Stimulated activated CD4-positive, alpha-beta T cell treated with anti-CD3 and anti-CD28 coated beads, Interleukin-2, amount 100 ng/mL, for 24 hours (primary cell): ENCODE data around the gene NEURL1.

ENCODE experiments used
- DNase-seq, 2 donors: peaks; one replicate each; pipeline ENCODE4 v3.0.0-alpha.2; 2020

Gene NEURL1

DNA sequence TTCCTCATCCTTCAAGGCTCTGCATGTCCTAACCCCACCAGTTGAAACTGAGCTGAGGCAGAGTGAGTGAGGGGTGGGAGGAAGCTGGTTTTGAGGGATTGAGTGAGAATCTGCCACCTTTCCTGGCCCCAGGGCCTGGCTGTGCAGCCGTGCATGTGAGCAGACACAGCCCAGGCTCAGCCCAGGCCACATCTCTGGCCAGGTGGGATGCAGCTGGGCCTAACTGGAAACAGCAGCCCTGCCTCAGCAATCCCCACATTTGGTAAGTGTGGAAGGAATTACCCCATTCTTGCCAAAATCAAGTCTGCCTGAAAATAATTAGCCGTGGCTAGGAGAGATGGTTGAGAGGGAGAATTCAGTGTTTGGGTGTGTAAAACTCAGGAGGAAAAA lies 116.6 kb downstream of the NEURL1 start:
- no peak for DNase-seq

DNA sequence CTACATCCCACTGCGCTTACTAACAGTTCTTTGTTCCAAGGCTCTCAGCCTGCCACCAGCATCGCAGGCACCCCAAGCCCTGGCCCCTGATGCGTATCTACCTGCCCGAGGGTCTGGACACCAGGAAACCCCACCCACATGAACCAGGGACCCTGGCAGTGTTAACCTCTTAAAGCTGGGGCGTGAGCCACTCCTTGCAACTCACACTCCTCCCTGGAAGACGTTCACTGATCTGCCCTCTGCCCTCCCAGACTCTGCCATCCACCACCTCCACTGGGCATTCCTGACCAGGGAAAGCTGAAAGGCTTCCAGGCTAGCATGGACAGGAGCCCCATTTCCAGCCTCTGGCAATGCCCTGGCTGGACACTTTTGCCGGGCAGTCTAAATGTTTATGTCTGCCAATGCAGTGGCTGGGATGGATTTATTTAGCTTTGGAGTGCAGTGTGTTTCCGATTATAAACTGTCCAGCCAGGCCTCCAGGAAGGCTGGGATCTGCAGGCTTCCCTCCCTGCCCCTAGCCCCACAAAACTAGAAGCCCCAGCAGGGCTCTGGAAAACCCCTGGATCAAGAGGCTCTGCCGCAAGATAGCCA lies 117.5 kb downstream of the NEURL1 start:
- no peak for DNase-seq

DNA sequence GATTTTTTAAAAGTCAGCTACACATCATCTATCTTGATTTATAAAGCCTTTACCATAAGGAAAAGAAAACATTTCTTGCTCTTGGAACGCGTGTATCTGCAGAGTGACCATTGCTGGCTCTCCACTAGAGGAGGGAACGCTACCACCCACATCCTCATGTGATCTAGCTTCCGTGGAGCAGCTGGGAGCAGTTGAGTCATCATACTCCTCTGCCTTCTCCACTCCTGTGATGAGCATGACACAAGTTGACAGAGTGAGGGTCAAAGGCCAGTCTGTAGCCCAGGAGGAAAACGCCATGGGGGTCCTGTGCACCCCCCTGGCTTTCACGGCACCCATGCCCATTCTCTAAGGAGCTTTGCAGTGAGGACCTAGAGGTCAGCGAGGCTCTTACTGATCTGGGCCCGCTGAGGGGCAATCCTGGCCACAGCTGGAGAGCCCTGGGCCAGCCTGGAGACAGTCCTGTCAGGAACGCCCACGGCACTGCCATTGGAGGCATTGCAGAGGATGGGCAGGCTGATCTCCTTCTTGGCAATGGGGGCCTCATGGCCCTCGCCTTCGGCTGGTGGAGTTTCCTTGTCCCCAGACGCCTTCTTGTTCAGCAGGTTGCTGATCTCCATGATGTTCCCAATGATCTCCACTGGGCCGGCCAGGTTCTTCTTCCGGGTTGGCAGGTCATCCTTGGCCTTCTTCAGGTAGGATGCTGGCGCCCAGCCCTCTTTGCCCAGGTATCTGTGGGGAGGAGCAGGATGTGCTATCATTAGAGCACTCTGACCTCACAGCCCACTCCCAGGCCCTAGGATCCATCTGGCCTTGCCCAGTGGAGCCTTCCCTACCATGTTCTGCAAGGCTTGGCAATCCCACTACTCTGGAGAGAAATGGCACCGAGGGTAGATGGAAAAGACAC lies 119.2 kb downstream of the NEURL1 start:
- no peak for DNase-seq

DNA sequence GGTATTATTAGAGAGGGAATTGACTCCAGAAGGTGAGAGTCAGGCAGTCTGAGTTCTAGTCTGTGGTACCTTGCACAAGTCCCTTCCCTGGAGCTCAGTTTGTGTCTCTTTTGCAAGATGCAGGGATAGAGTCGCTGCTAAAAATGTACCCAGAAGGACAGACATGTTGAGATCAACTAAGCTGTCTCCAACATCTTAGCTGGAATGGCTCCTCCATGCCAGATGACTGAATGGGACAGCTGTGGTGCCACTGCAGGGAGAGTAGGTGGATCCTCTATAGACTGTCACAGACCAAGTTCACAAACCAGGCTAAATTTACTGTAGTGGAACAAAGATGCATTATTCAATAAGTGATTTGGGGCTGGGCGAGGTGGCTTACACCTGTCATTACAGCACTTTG lies 120.1 kb downstream of the NEURL1 start:
- DNase-seq, result no peak

DNA sequence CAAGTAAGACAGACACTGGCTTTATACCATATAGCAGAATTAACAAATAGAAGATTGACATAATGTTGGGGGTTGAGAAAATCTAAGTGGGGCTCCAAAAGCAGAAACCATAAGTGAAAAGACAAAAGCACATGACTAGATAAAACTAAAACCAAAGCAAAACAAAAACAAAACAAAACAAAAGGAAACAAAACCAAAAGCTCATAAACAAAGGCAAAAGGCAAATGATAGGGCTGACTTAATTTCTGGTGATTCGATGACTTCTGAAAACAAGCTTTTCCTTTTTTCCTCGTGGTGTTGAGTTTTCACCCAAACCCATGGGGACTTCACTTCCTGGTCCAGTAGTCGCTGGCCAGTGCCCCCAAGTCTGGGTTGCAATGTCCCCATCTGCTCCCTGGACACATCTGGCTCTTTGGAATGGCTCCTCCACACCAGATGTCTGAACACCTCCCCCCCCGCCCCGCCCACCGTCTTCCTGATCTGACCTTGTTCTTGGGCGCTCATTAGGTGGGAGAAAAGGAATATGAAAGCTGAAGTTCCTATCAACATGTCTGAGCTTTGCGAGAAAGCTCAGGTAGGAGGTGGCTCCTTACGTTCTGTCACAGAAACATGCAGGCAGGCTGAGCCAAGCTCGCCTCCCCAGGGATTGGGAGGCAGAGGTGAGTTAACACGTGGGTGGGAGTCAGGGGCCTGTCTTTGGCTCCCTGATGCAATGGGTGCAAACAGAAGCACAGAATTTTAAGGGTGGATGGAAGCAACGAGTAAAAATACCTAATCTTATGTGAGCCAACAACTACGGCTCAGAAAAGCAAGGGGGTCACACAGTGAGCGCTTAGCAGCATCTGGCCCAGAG lies 121.0 kb downstream of the NEURL1 start:
- DNase-seq, result no peak

DNA sequence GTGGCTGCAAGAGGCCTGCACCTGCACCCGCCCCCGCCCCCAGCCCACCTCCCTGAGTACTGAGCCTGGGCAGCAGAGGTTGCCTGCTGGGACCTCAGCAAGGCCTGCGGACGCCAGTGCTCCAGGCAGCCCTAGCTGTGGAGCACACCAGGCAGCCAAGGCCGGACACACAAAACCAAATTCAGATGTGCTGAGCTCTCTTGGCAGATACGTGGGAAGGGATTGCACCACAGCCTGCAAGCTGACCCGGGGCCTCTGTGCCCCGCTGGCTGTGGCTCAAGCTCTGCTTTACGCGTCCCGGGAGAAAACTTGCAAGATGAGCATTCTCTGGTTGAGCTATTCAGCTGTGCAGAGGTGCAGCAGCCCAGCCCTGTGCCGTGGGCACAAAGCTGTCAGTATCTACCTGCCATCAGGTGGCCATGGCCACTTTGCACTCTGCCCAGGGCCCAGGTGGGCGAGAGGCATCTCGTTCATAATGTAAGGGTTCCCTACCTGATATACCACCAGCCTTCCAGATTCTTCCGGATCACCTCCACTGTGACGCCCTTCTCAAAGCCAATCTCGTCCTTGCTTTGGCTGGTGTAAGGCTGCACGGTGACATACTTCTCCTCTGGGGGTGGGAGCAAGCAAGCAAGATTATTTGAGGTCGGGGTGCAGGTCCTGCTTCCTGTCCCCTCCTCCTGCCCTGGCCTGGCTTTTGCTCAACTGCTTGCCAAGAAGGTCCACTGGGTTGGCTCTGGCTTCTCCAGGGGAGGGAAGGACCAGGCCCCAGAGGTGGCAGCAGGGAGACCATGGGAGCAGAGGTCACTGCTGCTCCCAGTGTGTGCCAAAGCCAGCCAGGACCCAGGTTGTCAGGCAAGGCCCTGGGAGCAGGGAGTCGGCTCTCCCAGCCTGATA lies 123.4 kb downstream of the NEURL1 start:
- DNase-seq, result no peak

DNA sequence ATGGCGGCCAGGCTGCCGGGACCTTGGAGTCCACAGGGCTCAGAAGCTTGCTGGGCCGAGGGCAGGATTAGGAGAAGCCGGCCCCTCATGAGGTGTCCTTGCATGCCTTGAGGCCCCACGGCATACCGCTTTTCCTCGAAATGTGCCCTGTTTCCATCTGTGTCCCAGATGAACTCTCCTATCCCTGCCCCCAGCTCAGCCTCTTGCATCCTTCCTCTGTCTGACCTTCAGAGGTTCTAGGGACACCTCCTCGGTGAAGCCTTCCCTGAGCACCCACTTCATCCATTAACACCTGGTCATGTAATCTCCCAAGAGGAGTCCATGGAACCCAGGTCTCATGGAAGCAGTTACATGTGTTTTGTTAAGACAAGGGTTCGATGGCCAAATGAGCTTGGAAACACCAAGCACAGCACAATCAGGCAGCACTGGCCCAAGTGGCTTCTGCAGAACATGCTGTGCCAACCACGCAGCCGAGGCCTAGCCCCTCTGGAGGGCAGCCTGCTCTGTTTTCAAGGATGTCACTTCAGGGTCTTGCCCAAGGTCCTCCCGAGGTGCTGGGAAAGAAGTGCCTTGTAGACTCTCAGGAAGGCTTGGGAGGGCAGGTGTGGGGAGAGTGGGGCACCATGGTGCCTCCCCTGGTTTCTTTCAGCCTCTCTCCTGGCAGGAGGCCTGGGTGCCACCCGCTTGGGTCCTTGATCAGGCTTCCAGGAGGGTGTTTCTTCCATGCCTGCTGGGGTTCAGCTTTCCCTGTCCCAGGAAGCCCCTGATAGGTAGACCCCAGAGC lies 124.3 kb downstream of the NEURL1 start:
- DNase-seq, result no peak

DNA sequence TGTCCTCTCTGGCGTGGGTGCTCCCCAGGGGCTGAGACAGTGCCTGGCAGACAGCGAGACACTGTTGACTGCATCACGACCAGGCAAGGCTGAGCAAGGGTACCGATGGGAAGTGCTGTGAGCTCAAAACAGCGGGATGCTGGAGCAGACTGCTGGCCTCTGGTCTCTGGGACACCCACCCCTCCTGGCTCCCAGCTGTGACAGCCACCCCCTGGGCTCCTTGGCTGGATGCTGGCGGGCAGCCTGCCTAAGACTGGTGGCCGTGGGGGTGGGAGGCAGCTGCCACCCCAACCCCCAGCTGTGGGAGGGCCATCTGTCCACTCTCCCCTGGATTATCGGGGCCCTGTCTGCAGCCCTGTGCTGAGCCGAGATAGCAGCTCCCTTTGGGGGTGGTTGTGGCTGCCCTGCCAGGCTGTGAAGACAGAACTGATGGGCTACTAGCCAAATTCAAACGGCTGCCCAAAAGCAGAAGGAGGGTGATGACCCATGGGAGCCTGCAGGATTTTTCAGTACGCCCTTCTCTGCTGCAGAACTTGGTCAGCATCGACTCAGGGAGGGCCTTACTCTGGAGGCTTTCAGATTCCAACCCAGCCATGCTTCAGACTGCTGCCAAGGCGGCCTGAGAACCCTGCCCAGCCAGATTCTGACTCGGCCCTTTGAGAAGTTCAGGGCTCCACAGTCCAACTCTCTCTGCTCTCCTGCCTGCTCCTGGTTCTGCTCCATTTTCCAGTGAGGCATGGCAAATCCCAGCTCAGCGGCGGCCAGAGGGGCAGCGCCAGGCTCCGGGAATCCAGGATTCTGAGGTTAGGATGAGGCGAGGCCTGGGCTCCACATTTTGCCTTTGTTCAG lies 125.3 kb downstream of the NEURL1 start:
- no peak for DNase-seq

DNA sequence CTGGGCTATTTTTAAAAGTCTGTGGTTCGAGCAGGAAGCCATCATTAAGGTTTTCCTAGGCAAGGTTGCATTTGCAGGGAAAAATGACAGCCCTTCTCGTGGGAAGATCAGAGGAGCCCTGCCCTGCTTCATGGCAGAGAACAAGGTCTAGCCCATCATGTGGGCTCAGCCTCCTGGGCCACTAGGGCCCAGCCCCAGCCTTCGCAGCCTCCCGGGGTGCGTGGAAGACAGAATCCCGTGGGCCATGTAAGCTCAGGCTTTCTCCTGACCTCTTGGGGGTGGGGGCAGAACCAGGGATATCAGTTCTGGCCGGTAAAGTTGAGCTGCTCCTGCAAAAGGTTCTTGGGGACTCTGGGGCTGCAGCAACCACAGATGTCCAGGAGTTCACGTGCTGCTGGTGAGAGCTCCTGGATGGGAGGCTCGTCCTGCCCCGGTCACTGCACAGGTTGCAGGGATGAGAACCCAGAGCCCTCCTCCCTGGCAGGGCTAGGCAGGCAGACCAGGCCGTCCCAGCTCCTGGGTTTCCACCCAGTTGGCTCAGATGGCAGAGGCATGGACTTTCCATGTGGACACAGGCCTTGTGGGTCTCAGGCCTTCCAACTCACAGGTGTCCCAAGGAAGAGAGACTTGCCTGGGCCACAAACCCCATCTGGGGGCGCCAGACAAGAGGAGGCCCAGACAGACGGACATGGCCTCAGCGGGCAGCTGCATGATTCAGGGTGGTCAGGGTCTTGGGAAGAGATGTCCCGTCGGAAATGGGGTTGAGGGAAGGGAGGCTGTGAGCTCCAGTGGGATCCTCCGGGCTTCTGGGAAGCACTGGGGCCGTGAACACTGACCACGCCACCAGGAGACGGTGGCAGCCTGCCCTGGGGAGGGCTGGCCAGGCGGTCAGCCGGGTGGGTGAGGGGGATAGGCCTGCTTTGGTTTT lies 126.2 kb downstream of the NEURL1 start:
- no peak for DNase-seq

DNA sequence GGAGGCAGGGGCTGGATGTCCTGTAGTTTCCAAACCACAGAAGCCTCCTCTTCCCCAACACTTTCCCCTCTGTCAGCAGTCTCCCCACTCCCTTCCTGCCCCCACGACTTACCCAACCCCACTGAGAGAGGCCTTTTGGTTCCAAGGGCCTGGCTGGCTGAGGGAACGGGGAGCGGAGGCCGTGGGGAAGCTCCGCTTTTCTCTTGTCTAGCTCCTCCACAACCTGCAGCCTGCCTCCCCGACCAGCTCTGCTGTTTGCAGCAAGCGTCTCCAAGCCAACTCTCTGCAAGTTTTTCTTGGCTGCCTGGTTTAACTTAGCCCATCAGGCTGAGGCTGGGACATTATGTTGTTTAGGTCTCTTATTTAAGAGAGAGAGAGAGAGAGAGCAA lies 126.8 kb downstream of the NEURL1 start:
- no peak for DNase-seq

DNA sequence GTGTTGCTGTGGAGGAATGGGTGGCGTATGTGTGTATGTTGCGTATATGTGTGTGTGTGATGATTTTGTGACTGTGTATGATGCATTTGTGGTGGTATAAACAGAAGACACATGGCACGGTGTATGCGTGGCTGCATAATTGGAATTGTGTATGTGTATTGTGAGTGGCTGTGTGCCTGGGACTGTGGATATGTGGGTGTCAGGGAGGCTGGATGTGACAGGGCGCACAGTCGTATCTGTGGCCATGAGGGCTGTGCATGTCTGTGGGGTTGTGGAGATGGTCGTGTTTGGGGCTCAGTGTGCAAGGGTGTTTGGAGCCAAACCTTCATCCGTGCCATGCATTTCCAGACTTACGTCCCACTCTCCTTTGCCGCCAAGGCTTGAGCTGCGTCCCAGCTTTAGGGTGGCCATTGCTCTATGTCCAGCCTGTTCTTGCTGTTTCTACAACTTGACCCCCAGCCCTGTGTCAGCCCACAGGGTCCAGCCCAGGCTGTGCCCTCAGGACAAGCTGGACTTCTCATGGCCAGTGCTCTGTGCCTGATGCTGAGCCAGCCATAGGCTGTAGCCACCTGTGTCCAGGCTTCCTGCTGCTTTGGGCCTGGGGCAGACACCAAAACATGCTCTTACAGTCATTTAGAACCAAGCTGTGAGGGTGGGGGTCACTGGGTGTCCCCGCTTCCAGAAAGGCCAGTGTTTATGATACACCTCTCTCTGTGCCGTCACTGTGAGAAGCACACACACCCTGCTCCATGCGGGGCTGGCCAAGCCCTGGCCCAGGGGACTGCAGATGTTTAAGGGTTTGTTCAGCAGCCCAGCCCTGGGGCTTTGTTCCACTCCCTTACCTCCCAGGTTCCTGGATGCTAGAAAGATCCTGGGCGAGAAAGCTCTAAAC lies 127.6 kb downstream of the NEURL1 start:
- no peak for DNase-seq

DNA sequence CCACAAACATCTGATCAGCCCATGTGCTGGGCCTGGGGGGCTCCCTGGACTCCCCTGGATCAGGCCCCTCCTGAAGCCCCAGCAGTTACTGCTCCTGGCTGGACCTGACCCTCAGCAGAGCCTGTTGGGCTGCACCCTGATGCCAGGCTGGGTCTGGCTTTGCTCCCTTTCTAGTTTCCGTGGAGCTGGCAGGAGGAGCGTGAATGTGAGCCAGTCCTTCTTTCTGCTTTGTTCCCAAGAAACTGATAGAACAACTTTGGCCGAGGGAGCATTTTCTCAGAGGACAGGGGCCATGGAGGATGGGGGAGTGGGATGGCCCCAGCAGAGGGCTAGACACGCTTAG lies 128.2 kb downstream of the NEURL1 start:
- no peak for DNase-seq

DNA sequence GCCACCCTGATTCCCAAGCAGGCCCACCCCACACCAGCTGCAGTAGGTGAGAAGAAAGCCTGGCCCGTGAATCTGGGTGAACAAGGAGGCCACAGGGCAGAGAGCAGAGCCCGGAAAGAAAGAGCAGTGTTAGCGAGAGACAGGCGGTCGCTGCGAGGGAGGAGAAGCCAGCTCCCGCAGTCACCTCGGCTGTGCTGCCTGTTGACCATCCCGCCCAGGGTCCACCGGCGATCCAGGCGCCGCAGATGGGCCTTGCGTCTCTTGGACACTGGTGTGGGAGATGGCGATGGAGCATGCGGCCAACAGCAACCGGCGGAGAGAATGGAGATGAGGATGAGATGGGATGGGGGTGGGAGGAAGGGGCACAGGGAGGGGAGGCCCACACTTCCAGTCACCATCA lies 128.8 kb downstream of the NEURL1 start:
- DNase-seq, result no peak

DNA sequence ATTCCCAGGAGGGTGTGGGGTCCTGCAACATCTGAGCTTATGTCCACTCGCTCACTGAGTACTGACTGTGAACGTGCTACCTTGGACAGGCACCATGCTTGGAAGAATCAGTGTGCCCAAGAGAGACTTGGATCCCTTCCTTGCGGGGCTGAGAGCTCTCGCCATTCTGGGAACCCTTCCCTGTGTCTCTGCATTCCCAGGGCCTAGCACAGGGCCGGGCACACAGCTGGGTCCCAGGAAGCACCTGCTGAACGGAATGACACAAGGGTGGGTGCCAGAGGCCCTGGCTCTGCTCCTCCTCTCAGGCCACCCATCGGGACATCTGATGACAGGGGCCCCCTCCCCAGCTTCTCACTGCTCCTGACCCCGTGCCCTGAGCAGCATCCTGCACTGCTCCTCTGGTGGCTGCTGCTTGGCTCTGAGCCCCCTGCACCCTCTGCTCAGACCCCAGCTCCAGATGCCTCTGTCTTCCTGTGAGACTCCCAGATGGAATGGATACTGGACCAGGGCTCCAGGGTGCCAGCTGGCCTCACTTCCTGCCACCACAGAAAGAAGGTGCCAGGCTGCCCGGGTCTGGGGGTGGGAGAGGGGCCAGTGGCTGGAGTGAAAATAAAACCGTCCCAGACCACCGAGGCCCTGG lies 129.6 kb downstream of the NEURL1 start:
- DNase-seq, result no peak

DNA sequence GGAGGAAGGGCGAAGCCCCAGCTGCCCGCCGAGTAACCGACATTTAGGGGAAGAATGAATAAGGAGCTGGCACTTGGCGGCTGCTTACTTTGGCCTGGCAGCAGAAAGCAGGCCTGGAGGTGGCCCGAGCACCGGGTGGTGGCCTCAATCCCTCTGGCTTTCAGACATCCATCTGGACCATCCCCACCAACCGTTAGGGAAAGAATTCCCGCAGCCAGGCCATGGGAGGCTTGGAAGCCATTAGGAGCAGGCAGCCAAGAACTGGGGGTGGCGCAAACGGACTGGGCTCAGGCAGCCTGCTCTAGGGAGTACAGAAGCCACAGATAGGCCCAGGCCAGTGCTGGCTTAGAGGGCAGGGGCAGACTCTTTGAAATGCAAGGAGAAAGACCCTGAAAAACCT lies 132.7 kb downstream of the NEURL1 start:
- DNase-seq, result no peak

DNA sequence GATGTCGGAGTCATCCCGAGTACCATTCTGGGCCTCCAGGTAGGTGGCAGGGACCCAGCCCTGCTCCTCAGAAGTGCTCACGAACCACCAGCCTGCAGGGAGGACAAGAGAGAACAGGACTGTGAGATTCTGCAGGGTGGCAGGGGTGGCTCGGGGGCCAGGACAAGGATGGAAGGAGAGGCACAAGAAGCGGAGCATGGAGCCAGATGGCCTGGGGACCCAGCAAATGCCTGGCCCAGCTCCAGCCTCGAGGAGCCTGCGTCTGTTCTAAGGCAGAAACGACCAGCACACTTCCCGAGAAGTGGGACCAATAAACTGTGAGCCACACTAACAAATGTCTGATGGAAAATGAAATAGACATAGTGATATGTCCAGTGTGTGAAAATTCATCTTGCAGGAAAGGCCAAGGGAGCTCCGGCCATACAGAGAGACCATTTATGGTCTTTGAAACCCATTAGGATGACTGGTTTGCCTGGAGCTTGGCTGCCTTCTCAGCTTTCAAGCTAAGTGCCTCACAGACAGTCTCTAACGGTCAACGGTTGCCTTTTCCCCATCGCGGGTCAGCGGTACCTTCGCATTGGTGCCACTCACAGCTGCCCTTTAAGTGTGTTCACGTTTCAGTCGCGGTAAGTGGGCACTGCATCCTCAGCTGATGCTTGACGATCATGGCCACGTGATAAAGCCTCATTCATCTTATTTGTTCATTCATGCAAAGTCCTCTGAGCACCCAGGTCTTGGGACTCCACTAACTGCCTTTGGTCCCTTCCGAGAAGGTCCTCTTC lies 133.8 kb downstream of the NEURL1 start:
- DNase-seq, result no peak

DNA sequence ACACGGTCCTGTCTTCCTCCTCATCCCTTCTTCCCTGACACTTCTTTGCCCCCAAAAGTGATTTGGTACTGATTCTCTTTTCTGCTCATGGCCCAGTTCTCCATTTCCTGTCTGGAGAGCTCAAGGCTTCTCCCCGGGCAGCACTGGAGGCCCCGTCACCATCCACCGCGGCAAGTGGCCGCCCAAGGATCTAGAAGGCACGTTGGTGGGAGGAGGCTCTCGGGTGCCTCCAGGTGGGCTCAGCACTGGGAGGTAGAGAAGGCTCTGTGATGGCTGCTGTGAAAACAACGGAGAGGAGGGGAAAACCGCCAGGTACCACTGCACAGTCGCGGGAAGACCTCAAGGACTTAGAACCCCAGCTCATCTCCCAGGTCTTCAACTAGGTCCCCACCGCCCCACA lies 134.4 kb downstream of the NEURL1 start:
- DNase-seq, result no peak
